Calu3 (cell line): ENCODE results near the gene TMEM236. TPM values are rescaled to one million over a fixed set of nuclear protein-coding genes. Genes with fewer than 3 reads are reported as not detected.

Experiments
- BruUV-seq: library from RNA; stranded (reverse); fragments of 400-500 nt; replicated peaks from 2 replicates; lab custom pipeline; 2021; lab: Mats Ljungman, UMichigan
- CTCF ChIA-PET: fragments of 300-600 bp; sonication (Branson Sonifier 250); formaldehyde crosslinking; loops from one replicate; lab custom pipeline; 2022; ENCODE audit warnings: antibody characterized with exemption; lab: Charles Lee
- DNase-seq: peaks from one replicate; pipeline ENCODE4 v3.0.0; 2022
- H3K27ac Mint-ChIP-seq: one replicate; pipeline ENCODE4 v1.8.0; 2022; ENCODE audit warnings: mixed read lengths; ENCODE audit not compliant: unreplicated experiment
- H3K27me3 Mint-ChIP-seq: one replicate; pipeline ENCODE4 v1.8.0; 2022; ENCODE audit warnings: mixed read lengths; ENCODE audit not compliant: unreplicated experiment
- H3K36me3 Mint-ChIP-seq: one replicate; pipeline ENCODE4 v1.8.0; 2022; ENCODE audit warnings: mild to moderate bottlenecking, moderate library complexity, mixed read lengths; ENCODE audit not compliant: insufficient read depth, unreplicated experiment
- H3K4me1 Mint-ChIP-seq: one replicate; pipeline ENCODE4 v1.8.0; 2022; ENCODE audit warnings: mild to moderate bottlenecking, low read depth, mixed read lengths; ENCODE audit not compliant: unreplicated experiment
- H3K4me3 Mint-ChIP-seq: one replicate; pipeline ENCODE4 v1.8.0; 2022; ENCODE audit warnings: mild to moderate bottlenecking, low read depth, moderate library complexity, mixed read lengths; ENCODE audit not compliant: unreplicated experiment
- H3K9me3 Mint-ChIP-seq: one replicate; pipeline ENCODE4 v1.8.0; 2022; ENCODE audit warnings: low read depth, mixed read lengths; ENCODE audit not compliant: unreplicated experiment
- intact Hi-C: fragments of 100-400 bp; cut with micrococcal nuclease; formaldehyde crosslinking; loops from one replicate; pipeline ENCODE4 v1.10.0; 2022; ENCODE audit not compliant: unreplicated experiment
- total RNA-seq: library from RNA; stranded (reverse); gene quantifications from 2 replicates; pipeline ENCODE4 v1.2.3, GENCODE V29; 2022
- TF ChIP-seq, protein P1 (sequence below): fragments of 200-600 bp; IDR thresholded peaks from one replicate; pipeline ENCODE4 v1.8.0; 2022; ENCODE audit warnings: antibody characterized with exemption; ENCODE audit not compliant: unreplicated experiment

Gene TMEM236
- total RNA-seq, 1 experiment from 2014 or later = 0.38 TPM

DNA sequence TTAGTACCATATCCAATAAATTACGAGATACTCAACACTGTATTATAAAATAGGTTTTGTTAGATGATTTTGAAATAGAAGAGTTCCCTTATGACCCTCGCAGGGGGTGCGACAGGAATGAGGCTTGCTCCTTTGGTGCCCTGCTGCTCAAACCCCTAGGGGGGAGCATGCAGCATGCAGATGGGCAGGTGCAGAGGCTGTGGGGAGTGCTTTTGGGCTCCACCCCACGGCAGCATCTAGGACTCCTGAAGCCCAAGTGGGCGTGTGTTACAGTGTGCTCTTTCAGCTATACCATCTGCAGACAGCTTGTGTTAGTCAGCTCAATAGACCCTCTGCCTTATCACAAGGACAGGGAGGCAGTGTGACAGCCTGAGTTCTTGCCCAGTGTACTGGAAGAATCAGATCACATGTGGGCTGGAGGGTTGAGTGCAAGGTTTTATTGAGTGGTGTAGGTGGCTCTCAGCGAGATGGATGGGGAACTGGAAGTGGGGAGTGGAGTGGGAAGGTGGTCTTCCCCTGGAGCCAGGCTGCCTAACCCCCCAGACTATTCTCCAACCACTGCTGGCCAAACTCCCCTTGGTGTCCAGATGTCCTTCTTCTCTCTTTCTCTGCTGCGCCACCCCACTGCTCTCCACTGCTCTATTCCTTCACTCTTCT is 54.0 kb downstream of the TMEM236 start:
- H3K36me3 Mint-ChIP-seq = no peaks in the 10 kb centered on the region
- no peak overlapping the region for H3K4me3 Mint-ChIP-seq
- BruUV-seq = no TSS peak
- H3K4me1 Mint-ChIP-seq = no peaks in the 10 kb centered on the region
- H3K27ac Mint-ChIP-seq = no peak overlapping the region
- TF ChIP-seq, protein P1, sequence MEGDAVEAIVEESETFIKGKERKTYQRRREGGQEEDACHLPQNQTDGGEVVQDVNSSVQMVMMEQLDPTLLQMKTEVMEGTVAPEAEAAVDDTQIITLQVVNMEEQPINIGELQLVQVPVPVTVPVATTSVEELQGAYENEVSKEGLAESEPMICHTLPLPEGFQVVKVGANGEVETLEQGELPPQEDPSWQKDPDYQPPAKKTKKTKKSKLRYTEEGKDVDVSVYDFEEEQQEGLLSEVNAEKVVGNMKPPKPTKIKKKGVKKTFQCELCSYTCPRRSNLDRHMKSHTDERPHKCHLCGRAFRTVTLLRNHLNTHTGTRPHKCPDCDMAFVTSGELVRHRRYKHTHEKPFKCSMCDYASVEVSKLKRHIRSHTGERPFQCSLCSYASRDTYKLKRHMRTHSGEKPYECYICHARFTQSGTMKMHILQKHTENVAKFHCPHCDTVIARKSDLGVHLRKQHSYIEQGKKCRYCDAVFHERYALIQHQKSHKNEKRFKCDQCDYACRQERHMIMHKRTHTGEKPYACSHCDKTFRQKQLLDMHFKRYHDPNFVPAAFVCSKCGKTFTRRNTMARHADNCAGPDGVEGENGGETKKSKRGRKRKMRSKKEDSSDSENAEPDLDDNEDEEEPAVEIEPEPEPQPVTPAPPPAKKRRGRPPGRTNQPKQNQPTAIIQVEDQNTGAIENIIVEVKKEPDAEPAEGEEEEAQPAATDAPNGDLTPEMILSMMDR = no peak
- intact Hi-C loops = no loop called here
- peaks cover 16% of the 10 kb centered on the region for H3K27me3 Mint-ChIP-seq
- DNase-seq = no peak
- CTCF ChIA-PET = interaction anchor here (0.6 kb wide), 1 partner anchor 41 kb away, joined by 3 read pairs; no protein-coding TSS in a partner anchor
- H3K9me3 Mint-ChIP-seq = no peaks in the 10 kb centered on the region

DNA sequence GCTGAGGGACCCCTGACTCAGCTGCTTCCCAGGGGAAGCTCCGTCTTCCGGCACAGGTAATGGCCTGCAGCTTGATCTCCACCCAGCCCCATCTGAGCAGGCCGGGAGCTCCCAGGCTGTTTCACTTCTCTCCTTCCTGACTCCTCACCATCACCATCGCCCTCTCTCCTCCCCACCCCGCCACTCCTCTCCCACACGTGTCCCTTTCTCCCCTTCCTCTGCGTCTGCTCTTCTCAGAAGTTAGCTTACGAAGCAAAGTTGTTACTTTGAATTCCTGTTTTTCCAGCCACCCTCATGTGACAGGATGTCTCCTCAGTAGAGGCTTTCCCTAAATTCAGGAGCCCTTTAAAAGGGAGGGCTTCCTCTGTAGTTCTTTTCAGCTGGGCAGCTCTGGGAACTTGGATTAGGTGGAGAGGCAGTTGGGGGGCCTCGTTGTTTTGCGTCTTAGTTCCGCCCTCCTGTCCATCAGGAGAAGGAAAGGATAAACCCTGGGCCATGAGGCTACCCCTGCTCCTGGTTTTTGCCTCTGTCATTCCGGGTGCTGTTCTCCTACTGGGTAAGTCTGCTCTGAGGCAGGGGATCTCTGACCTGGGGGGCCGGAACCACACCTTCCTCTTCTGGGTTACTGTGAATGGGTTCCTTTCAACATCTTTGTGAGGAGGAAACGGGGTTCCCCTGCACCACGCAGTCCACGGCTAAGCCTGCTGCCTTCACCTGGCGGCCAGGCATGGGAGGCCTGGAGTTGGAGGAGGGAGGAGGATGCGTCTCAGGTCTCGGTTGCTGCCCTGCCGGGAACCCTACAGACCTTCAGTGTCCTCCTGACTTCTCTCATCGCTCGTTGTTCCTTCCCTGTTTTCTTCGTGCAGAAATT is 57.2 kb downstream of the TMEM236 start, which contains the start of gene MRC1:
Gene MRC1 (plus strand): TSS at position 378 of the 871 bp plus-strand sequence. CDS start 118 bp downstream, at position 496.
- H3K36me3 Mint-ChIP-seq = no peaks in the 10 kb centered on the region
- no peaks in the 10 kb centered on the region for H3K9me3 Mint-ChIP-seq
- no peak for DNase-seq
- TF ChIP-seq, protein P1 = no peak
- peaks cover 16% of the 10 kb centered on the region for H3K27me3 Mint-ChIP-seq
- CTCF ChIA-PET = no interaction called here
- no peak within 1 kb of the TSS for H3K27ac Mint-ChIP-seq
- no peak within 1 kb of the TSS for H3K4me3 Mint-ChIP-seq
- BruUV-seq = no TSS peak
- intact Hi-C loops = no loop called here
- H3K4me1 Mint-ChIP-seq = no peaks in the 10 kb centered on the region

DNA sequence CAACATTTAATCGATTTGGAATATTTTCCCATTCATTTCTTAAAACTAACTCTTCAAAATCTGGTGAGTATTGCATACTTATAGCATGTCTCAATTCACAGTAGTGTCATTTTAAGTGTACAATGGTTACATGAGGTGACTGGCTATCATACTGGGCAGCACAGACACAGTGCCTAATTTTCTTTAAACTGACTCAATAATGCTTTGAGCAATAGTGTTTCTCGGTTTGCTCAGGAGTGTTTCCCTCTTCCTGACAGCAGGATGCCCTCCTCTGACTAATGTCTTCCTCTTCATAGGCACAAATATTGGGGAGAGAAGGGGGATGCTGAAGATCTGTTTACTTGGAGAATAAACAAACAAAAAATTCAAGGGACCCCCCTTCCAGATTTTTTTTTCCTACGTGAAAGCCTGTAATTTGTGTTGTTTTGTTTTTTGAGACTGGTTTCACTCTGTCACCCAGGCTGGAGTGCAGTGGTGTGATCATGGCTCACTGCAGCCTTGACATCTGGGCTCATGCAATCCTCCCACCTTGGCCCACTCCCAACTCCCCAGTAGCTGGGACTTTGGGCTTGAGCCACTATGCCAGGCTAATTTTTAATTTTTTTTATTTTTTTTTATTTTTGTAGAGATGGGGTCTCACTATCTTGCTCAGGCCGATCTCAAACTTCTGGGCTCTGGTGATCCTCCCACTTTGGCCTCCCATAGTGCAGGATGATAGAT is 59.3 kb downstream of the TMEM236 start:
- Mint-ChIP-seq H3K36me3 (no peaks in the 10 kb centered on the region), H3K4me3 (no peak overlapping the region), H3K27ac (no peak overlapping the region), H3K27me3 (peaks cover 16% of the 10 kb centered on the region), H3K4me1 (no peaks in the 10 kb centered on the region), H3K9me3 (no peaks in the 10 kb centered on the region)
- no peak for DNase-seq
- CTCF ChIA-PET = no interaction called here
- intact Hi-C loops = no loop called here
- TF ChIP-seq, protein P1 = no peak
- BruUV-seq = no TSS peak

DNA sequence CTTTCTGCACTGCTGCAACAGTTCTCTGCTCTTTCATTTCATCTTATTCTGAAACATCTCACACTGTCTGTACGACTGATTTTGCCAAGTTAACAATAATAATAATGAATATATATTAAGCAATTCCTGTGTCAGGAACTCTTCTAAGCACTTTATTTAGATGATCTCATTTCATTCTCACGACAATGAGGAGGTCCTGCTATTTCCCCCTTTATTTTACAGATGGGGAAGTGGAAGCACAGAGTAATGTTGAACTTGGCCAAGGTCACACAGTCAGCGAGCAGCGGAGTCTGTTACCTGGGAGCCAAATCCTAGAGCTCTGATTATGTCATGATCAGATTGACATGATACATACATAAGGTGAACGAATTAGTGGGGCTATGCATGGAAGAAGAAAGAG is 63.0 kb downstream of the TMEM236 start:
- peaks cover 11% of the 10 kb centered on the region for H3K27me3 Mint-ChIP-seq
- BruUV-seq = no TSS peak
- H3K4me1 Mint-ChIP-seq = no peaks in the 10 kb centered on the region
- H3K27ac Mint-ChIP-seq = no peak overlapping the region
- CTCF ChIA-PET = no interaction called here
- DNase-seq = no peak
- no peaks in the 10 kb centered on the region for H3K9me3 Mint-ChIP-seq
- H3K4me3 Mint-ChIP-seq = no peak overlapping the region
- intact Hi-C loops = no loop called here
- TF ChIP-seq, protein P1 = no peak
- H3K36me3 Mint-ChIP-seq = no peaks in the 10 kb centered on the region
